ENCODE data around the gene RTN4R.
"Not testable (repeated sequence)": the region's sequence is repeated elsewhere in the genome, so short reads cannot be mapped to it uniquely, and the experiment has no call there.

The RTN4R gene

DNA sequence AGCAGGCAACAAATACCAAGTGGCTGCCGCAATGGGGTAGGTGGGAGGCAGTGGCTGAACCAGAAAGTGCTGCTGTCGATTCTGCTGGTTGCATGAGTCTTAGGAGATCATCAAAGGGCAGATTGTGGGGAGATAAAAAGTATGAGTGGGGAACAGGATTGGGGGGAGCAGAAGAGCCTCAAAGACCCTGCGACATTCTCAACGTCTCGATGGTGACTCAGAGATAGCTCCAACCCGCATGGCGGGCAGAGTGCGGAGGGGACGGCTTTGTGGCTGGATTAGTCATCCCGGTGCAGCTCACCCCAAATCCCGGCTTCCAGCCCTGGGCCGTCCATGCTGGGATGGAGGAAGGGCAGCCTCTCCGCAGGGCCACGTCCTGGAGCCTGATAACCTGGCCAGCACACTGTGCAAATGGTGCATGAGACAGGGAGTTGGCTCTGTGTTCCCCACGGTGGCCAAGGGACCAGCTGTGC is 11.6 kb upstream of the RTN4R start:
- no peak for DNase-seq (ENCODE audit: extremely low read depth, low read depth)
- TF ChIP-seq, protein P1, sequence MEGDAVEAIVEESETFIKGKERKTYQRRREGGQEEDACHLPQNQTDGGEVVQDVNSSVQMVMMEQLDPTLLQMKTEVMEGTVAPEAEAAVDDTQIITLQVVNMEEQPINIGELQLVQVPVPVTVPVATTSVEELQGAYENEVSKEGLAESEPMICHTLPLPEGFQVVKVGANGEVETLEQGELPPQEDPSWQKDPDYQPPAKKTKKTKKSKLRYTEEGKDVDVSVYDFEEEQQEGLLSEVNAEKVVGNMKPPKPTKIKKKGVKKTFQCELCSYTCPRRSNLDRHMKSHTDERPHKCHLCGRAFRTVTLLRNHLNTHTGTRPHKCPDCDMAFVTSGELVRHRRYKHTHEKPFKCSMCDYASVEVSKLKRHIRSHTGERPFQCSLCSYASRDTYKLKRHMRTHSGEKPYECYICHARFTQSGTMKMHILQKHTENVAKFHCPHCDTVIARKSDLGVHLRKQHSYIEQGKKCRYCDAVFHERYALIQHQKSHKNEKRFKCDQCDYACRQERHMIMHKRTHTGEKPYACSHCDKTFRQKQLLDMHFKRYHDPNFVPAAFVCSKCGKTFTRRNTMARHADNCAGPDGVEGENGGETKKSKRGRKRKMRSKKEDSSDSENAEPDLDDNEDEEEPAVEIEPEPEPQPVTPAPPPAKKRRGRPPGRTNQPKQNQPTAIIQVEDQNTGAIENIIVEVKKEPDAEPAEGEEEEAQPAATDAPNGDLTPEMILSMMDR (IDR thresholded peaks at IDR 0.05; ENCODE audit: low read depth, low read length, missing control alignments) = no peak
- no peak overlapping the region for H3K4me3 ChIP-seq (replicated peaks; ENCODE audit: low read depth, low read length)

DNA sequence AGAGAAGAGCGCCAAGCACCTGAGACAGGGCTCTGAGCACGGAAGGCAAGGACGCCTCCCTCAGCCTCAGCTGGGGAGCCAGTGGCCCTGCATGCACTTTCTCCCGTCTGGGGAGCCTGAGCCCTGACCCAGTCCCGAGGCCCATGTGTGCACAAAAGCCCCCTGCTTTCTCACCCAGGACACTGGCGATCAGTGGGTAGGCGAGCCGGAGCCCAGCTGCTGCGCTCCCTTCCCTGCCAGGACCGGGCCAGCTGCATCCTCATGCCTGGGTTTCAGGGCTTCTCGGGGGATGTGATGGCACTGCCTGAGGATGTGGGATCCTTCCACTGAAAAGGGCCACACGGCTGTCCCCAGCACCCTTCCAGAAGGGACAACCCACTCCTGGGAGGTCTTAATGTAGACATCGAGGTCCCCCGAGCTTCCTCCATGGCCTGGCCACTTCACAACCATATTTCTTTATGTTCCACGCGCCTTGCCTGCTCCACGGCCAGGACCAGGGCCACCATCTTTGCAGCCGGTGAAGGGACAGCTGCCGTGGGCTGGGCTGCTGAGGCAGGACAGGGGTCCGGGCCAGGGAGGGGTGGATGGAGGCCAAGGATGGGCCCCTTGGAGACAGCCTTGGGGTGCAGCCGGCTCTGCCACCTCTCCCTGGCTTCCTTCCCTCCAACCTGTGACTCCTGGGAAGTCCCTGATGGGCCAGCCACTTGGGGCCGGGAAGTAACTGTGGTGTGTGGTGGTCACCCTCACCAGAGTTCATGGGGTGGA is 10.8 kb upstream of the RTN4R start:
- H3K4me3 ChIP-seq (replicated peaks; ENCODE audit: low read depth, low read length); DNase-seq (ENCODE audit: extremely low read depth, low read depth): not testable (repeated sequence)

DNA sequence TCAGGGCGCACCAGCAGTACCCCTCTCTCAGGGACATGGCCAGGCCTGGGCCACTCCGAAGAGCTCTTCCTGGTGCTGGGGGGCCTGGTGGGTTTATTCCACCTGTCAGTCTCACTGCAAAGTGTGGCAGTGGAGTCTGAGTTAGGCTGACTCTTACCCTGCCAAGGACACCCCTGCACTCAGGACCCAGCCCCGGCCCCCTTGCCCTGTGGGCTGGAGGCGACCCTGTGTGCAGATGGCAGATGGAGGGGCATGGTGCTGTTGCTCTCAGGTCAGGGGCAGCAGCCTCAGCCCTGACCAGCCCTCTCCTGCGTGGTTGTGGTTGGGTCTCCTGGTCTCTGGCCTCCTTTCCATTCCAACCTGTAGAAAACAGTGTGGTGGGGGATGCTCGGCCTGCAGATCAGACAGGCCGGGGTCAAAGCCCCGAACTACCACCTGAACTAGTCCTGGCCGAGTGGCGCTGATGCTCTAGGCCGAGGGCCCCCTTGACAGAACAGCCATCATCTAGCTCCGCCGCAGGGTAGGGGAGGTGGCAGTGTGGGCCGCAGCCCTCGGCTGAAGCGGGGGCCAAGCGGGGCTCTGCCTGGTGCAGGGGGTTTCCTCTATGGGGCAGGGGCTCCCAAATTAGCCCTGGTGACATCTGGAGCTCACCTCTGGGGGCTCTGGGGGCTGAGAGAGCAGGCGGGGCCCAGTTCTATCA is 10.0 kb upstream of the RTN4R start:
- not testable (repeated sequence) for H3K4me3 ChIP-seq (replicated peaks; ENCODE audit: low read depth, low read length); DNase-seq (ENCODE audit: extremely low read depth, low read depth)

DNA sequence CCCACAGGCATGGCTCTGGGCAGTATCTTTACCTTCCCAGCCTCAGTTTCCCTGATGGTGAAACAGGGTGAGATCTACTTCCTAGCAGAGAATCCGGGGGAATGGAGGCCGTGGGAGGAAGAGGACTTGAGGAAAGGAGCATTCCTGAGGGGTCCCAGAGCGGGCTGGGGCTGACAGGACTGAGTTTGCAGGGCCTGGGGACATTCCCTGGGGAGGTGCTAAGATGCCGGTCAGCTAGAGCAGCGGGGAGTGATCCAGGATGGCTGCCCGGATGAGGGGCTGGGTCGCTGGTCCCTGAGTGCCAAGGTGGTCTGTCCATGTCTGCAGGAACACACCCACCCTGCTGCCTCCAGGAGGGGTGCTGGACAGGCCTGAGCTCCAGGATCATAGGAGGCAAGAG is 8.3 kb upstream of the RTN4R start:
- H3K4me3 ChIP-seq (replicated peaks; ENCODE audit: low read depth, low read length) = no peak overlapping the region
- DNase-seq (ENCODE audit: extremely low read depth, low read depth) = no peak
- TF ChIP-seq, protein P1 (IDR thresholded peaks at IDR 0.05; ENCODE audit: low read depth, low read length, missing control alignments) = no peak

DNA sequence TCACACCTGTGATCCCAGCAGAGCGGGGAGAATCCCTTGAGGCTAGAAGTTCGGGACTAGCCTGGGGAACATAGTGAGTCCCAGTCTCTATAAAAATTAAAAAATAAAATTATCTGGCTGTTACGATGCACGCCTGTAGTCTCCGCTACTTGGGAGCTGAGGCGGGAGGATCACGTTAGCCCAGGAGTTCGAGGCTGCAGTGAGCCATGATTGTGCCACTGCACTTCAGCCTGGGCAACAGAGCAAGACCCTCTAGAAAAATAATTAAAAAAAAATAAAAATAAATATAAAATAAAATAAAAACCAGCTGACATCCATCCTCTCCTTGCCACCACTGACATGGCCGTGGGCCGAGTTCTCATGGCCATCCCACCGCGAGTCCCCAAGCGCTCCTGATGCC is 7.7 kb upstream of the RTN4R start:
- TF ChIP-seq, protein P1 (IDR thresholded peaks at IDR 0.05; ENCODE audit: low read depth, low read length, missing control alignments) = no peak
- H3K4me3 ChIP-seq (replicated peaks; ENCODE audit: low read depth, low read length) = no peak overlapping the region
- DNase-seq (ENCODE audit: extremely low read depth, low read depth) = no peak

DNA sequence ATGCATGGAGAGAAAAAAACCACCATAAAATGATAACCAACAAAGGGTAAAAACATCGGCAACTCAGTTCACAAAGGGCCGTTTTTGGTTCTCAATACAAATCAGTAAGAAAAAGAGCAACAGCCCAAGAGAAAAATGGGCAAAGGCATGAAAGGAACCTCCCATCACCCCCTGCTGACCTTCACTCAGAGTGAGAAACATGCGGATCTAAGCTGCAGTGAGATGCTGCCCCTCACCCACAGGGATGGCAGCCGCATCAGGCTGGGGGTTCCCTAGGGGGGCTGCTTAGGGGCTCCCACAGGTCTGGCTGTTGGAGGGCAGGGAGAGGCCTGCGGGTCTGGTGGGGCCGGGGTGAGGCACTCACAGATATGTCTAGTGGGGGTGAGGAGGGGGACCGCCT is 7.2 kb upstream of the RTN4R start:
- H3K4me3 ChIP-seq (replicated peaks; ENCODE audit: low read depth, low read length); DNase-seq (ENCODE audit: extremely low read depth, low read depth): not testable (repeated sequence)

DNA sequence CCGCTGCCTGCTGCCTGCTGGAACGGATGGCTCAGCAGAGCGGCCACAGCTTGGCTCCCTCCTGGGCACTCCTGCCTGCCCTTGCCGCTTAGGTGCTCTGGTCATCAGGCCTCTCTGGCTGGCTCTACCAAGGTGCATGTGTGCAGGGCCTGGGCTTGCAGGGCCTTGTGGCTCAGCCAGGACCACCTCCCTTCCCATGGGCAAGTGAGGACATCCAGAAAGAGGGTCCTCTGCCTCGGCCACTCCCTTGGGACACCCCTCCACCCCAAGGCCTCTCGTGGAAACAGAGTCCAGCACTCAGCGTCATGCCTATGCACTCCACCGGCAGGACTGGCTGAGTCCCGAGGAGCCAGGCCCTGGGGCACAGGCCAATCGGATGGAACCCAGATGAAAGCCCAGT is 6.3 kb upstream of the RTN4R start:
- DNase-seq (ENCODE audit: extremely low read depth, low read depth); H3K4me3 ChIP-seq (replicated peaks; ENCODE audit: low read depth, low read length): not testable (repeated sequence)

DNA sequence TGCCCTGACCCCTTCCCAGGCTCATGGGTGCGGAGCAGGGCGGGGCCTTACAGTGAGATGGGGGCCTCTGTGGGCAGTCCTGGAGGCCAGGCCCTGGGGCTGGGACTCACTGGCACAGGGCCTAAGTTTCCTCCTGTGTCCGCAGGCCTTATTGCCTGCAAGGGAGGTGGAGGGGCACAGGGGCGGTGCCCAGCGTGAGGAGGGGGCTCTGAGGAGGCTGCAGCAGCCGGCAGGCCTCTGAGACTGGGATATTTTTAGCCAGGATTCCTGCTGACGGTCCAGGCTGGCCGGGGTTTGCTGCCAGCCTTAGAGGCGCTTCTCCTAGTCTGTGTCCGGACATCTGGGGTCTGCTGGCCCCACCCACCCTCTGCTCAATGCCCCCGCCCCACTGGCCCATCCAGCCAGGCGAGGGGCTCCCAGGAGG is 5.7 kb upstream of the RTN4R start:
- H3K4me3 ChIP-seq (replicated peaks; ENCODE audit: low read depth, low read length) = no peak overlapping the region
- no peak for DNase-seq (ENCODE audit: extremely low read depth, low read depth)
- TF ChIP-seq, protein P1 (IDR thresholded peaks at IDR 0.05; ENCODE audit: low read depth, low read length, missing control alignments) = no peak

DNA sequence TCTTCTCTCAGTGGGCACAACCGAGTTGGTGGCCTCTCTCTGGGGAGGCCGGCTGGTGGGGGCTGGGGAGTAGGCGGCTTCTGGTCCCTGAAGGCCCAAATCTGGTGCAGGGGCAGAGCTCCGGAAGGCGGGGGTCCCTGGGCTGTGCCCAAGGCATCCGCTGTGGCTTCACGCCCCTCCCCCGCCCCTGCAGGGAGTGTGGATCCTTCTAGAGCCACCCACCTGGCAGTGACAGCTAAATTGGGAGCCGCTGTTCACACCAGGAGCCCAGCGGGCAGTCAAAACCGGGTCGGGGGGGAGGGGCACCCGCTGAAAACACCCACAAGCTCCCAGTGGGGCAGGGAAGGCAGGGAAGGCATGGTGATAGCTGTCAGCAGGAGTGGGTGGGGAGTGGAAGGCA is 4.6 kb upstream of the RTN4R start:
- TF ChIP-seq, protein P1 (IDR thresholded peaks at IDR 0.05; ENCODE audit: low read depth, low read length, missing control alignments) = no peak
- no peak overlapping the region for H3K4me3 ChIP-seq (replicated peaks; ENCODE audit: low read depth, low read length)
- no peak for DNase-seq (ENCODE audit: extremely low read depth, low read depth)
